ENCODE measurements around the gene SKI. TPM values are rescaled to one million over a fixed set of nuclear protein-coding genes. Genes with fewer than 3 reads are reported as not detected.

SKI gene
- total RNA-seq, 1 experiment from 2014 or later = 89.5 TPM

- Histone ChIP-seq H3K4me1 (ENCODE audit: insufficient read depth, low read length) (no peaks in the 10 kb centered on the region; the same call in 1 of the 2 replicates), H3K23ac (ENCODE audit: insufficient read length, low read depth, low read length) (no peak overlapping the region)
- TF ChIP-seq, protein P1, sequence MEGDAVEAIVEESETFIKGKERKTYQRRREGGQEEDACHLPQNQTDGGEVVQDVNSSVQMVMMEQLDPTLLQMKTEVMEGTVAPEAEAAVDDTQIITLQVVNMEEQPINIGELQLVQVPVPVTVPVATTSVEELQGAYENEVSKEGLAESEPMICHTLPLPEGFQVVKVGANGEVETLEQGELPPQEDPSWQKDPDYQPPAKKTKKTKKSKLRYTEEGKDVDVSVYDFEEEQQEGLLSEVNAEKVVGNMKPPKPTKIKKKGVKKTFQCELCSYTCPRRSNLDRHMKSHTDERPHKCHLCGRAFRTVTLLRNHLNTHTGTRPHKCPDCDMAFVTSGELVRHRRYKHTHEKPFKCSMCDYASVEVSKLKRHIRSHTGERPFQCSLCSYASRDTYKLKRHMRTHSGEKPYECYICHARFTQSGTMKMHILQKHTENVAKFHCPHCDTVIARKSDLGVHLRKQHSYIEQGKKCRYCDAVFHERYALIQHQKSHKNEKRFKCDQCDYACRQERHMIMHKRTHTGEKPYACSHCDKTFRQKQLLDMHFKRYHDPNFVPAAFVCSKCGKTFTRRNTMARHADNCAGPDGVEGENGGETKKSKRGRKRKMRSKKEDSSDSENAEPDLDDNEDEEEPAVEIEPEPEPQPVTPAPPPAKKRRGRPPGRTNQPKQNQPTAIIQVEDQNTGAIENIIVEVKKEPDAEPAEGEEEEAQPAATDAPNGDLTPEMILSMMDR (conservative IDR thresholded peaks at IDR 0.05) = no peak
Observed at GRCh38 chr1:2319291-2319690, 91.2 kb downstream of the SKI start.

More at GRCh38 chr1:2319291-2319690, 91.2 kb downstream of the SKI start:
- Mint-ChIP-seq H3K27me3 (ENCODE audit: low read depth) (peaks cover 1% of the 10 kb centered on the region; the same call in 1 of the 2 replicates), H3K27ac (no peak overlapping the region), H3K36me3 (ENCODE audit: insufficient read depth in 1 of 3, low read depth in 3 of 3) (no peaks in the 10 kb centered on the region), H3K4me3 (no peak overlapping the region), H3K4me1 (peaks cover 4 to 18% of the 10 kb centered on the region in 2 experiments), H3K9me3 (no peaks in the 10 kb centered on the region)
- no peak overlapping the region for H2AK5ac ChIP-seq (ENCODE audit: insufficient read length, low read length)
- no peak overlapping the region for H2BK20ac ChIP-seq (ENCODE audit: low read depth, low read length, poor library complexity, severe bottlenecking)
- H3K23me2 ChIP-seq (ENCODE audit: insufficient read length, low read depth, low read length, poor library complexity, severe bottlenecking) = no peaks in the 10 kb centered on the region
- H4K8ac ChIP-seq (replicated peaks; ENCODE audit: insufficient read length, low read depth, low read length) = no peak overlapping the region
- no peaks in the 10 kb centered on the region for H3K27me3 ChIP-seq (ENCODE audit: insufficient read depth, low read length)
- H4K20me1 ChIP-seq (ENCODE audit: control insufficient read depth, insufficient read depth, insufficient read length) = no peaks in the 10 kb centered on the region
- H3K79me1 ChIP-seq (ENCODE audit: insufficient read depth, low read depth, low read length, poor library complexity, severe bottlenecking) = no peaks in the 10 kb centered on the region
- no peaks in the 10 kb centered on the region for H3K9me3 ChIP-seq (ENCODE audit: control insufficient read depth, low read depth, low read length)
- no peak overlapping the region for H4K5ac ChIP-seq (ENCODE audit: insufficient read length, low read depth, low read length)
- no peak overlapping the region for H3K4me2 ChIP-seq (ENCODE audit: insufficient read depth, insufficient read length, low read length)
- no peak overlapping the region for H3K56ac ChIP-seq (ENCODE audit: insufficient read length, low read depth, low read length)
- no peak overlapping the region for H2AFZ ChIP-seq (ENCODE audit: low read length)
- H2BK120ac ChIP-seq (ENCODE audit: low read depth, low read length, poor library complexity, severe bottlenecking) = no peak overlapping the region
- H3K27ac ChIP-seq (ENCODE audit: insufficient read length, low read depth, low read length) = no peak overlapping the region
- no CpG with 5 or more reads among the region's 21 CpGs for WGBS (ENCODE audit: extremely low coverage, insufficient read length, low lambda C conversion rate)
- H3K9ac ChIP-seq (ENCODE audit: extremely low read depth, insufficient read length, low read length) = no peak overlapping the region
- H3K14ac ChIP-seq (ENCODE audit: insufficient read depth, low read length) = no peak overlapping the region; the same call in 1 of the 2 replicates
- no peak overlapping the region for H3T11ph ChIP-seq (ENCODE audit: low read length)
- H3K79me2 ChIP-seq (ENCODE audit: insufficient read depth, low read length) = no peaks in the 10 kb centered on the region
- H2BK12ac ChIP-seq (ENCODE audit: insufficient read length, low read depth, low read length) = no peak overlapping the region
- H2BK5ac ChIP-seq (ENCODE audit: insufficient read length, low read length) = no peak overlapping the region
- H2BK15ac ChIP-seq (ENCODE audit: low read depth, low read length) = no peak overlapping the region
- no peak overlapping the region for H3K18ac ChIP-seq (ENCODE audit: insufficient read length, low read depth, low read length)
- H3K4ac ChIP-seq (ENCODE audit: low read depth, low read length) = no peak overlapping the region
- DNase-seq = no peak
- peak overlapping the region; percentile 57 for H4K91ac ChIP-seq (ENCODE audit: insufficient read length, low read depth, low read length)
